Measurements from ENCODE around the gene LZTR1. TPM values are rescaled to one million over a fixed set of nuclear protein-coding genes. Genes with fewer than 3 reads are reported as not detected.

Gene LZTR1
- total and polyA plus RNA-seq, 3 donors from 2014 or later: 32.4 to 61.6 (median 61.5) TPM

- intact Hi-C loops (cut with DNase I; ENCODE audit: low total_unique reads): no loop called here
- WGBS, 2 donors: 76 to 80% methylated on average over 7 of the region's 7 CpGs
- DNase-seq: no peak
These were observed 38.8 kb downstream of the LZTR1 start for GRCh38 chr22:21020802-21021429.

GRCh38 chr22:21022507-21022906 lies 40.4 kb downstream of the LZTR1 start:
- Histone ChIP-seq H3K4me3 (no peak overlapping the region), H3K9me3 (no peaks in the 10 kb centered on the region), H3K27me3 (no peaks in the 10 kb centered on the region), H3K36me3 (ENCODE audit: low read depth, missing control alignments) (no peaks in the 10 kb centered on the region), H3K4me1 (peaks cover 14% of the 10 kb centered on the region), H3K27ac (no peak overlapping the region)
- TF ChIP-seq CTCF (IDR thresholded peaks at IDR 0.05) (no peak), POLR2A (IDR thresholded peaks at IDR 0.05) (no peak)
- intact Hi-C loops (cut with DNase I; ENCODE audit: low total_unique reads): no loop called here
- WGBS, 2 donors: 69 to 82% methylated on average over 6 to 10 of the region's 10 CpGs
- no peak for DNase-seq

More at GRCh38 chr22:21020802-21021429, 38.8 kb downstream of the LZTR1 start:
- TF ChIP-seq POLR2A (IDR thresholded peaks at IDR 0.05): no peak
- TF ChIP-seq CTCF (IDR thresholded peaks at IDR 0.05): no peak
- Histone ChIP-seq H3K27ac (no peak overlapping the region), H3K4me1 (no peaks in the 10 kb centered on the region), H3K36me3 (ENCODE audit: low read depth, missing control alignments) (no peaks in the 10 kb centered on the region), H3K27me3 (no peaks in the 10 kb centered on the region), H3K9me3 (no peaks in the 10 kb centered on the region), H3K4me3 (no peak overlapping the region)

GRCh38 chr22:21022955-21023614 lies 41.0 kb downstream of the LZTR1 start:
- H3K4me1 ChIP-seq: peaks cover 18% of the 10 kb centered on the region
- intact Hi-C loops (cut with DNase I; ENCODE audit: low total_unique reads): no loop called here
- DNase-seq: no peak
- H3K27me3 ChIP-seq: no peaks in the 10 kb centered on the region
- no peaks in the 10 kb centered on the region for H3K9me3 ChIP-seq
- 86 to 98% methylated on average over 8 to 13 of the region's 13 CpGs for WGBS, 2 donors
- no peak overlapping the region for H3K27ac ChIP-seq
- TF ChIP-seq CTCF (IDR thresholded peaks at IDR 0.05): no peak
- TF ChIP-seq POLR2A (IDR thresholded peaks at IDR 0.05): no peak
- no peak overlapping the region for H3K4me3 ChIP-seq
- H3K36me3 ChIP-seq (ENCODE audit: low read depth, missing control alignments): no peaks in the 10 kb centered on the region

- Histone ChIP-seq H3K4me1 (peaks cover 18% of the 10 kb centered on the region), H3K4me3 (no peak overlapping the region), H3K27ac (no peak overlapping the region), H3K27me3 (no peaks in the 10 kb centered on the region), H3K9me3 (no peaks in the 10 kb centered on the region), H3K36me3 (ENCODE audit: low read depth, missing control alignments) (no peaks in the 10 kb centered on the region)
- intact Hi-C loops (cut with DNase I; ENCODE audit: low total_unique reads): no loop called here
- TF ChIP-seq CTCF (IDR thresholded peaks at IDR 0.05) (no peak), POLR2A (IDR thresholded peaks at IDR 0.05) (no peak)
- no peak for DNase-seq
- WGBS, 2 donors: 77 to 79% methylated on average over 8 of the region's 8 CpGs
These were observed 43.2 kb downstream of the LZTR1 start for GRCh38 chr22:21025266-21025665.

Data from testis (tissue), 3 donors.